Spleen (tissue), 11 donors: ENCODE results near the gene CDK13. TPM values are rescaled to one million over a fixed set of nuclear protein-coding genes. Genes with fewer than 3 reads are reported as not detected.

Experiments
- DNase-seq: peaks from one replicate; pipeline ENCODE4 v3.0.0-alpha.2; 2020
- H3K27ac ChIP-seq, 8 donors: fragments of 200-600 bp; sonication (generic) in 7 of 8; 1 replicate in 4 of 8; 2 replicates in 4 of 8; pipeline versions ENCODE4 v1.5.0 to v1.8.0; 2016 to 2021; ENCODE audit warnings: inconsistent platforms in 4 of 8, mild to moderate bottlenecking in 4 of 8, moderate library complexity in 1 of 8
- H3K27me3 ChIP-seq, 7 donors: fragments of 200-600 bp; sonication (generic) in 6 of 7; replicated peaks in 1 of 7; 1 replicate in 4 of 7; 2 replicates in 3 of 7; pipeline versions ENCODE4 v1.5.0 to v1.8.0; 2016 to 2021; ENCODE audit warnings: inconsistent platforms in 3 of 7, mild to moderate bottlenecking in 1 of 7
- H3K36me3 ChIP-seq, 6 donors: fragments of 200-600 bp; sonication (generic) in 5 of 6; 1 replicate in 4 of 6; 2 replicates in 2 of 6; pipeline versions ENCODE4 v1.5.0 to v1.8.0; 2016 to 2021; ENCODE audit warnings: inconsistent platforms in 2 of 6
- H3K4me1 ChIP-seq, 6 donors: fragments of 200-600 bp; sonication (generic) in 5 of 6; 1 replicate in 3 of 6; 2 replicates in 3 of 6; pipeline versions ENCODE4 v1.5.0 to v1.8.0; 2016 to 2021; ENCODE audit warnings: inconsistent platforms in 3 of 6
- H3K4me3 ChIP-seq, 8 donors: fragments of 200-600 bp; sonication (generic) in 7 of 8; 1 replicate in 4 of 8; 2 replicates in 4 of 8; pipeline versions ENCODE4 v1.5.0 to v1.8.0; 2016 to 2021; ENCODE audit warnings: inconsistent platforms in 4 of 8, mild to moderate bottlenecking in 4 of 8, moderate library complexity in 2 of 8
- H3K9me3 ChIP-seq, 8 donors: fragments of 200-600 bp; sonication (generic) in 7 of 8; 1 replicate in 4 of 8; 2 replicates in 4 of 8; pipeline versions ENCODE4 v1.5.0 to v1.8.0; 2016 to 2021; ENCODE audit warnings: inconsistent platforms in 4 of 8
- CTCF ChIP-seq, 11 experiments: fragments of 200-600 bp in 7 of 11; fragments of 450-650 bp in 4 of 11; sonication (generic) in 4 of 11; IDR thresholded peaks in 8 of 11; conservative IDR thresholded peaks in 3 of 11; 1 replicate in 7 of 11; 2 replicates in 4 of 11; pipeline versions ENCODE4 v1.4.0 to v1.8.0; 2016 to 2021; ENCODE audit warnings: antibody characterized with exemption in 11 of 11, inconsistent platforms in 4 of 11, mild to moderate bottlenecking in 1 of 11
- POLR2A ChIP-seq, 3 donors: fragments of 450-650 bp; IDR thresholded peaks; one replicate each; pipeline ENCODE4 v1.5.1; 2017; ENCODE audit warnings: antibody characterized with exemption in 3 of 3, mild to moderate bottlenecking in 1 of 3
- POLR2AphosphoS5 ChIP-seq, 3 donors: sonication (generic); formaldehyde crosslinking; IDR thresholded peaks; one replicate each; pipeline ENCODE4 v1.5.1; 2017; ENCODE audit warnings: antibody characterized with exemption in 3 of 3
- WGBS, 5 donors: extraction: QIAGEN DNeasy Blood & Tissue Kit in 3 of 5; methylation state at CpG; one replicate each; pipeline versions ENCODE4 v1.1.5 to v1.1.7; 2013 to 2018; 5-methylcytosine and 5-hydroxymethylcytosine counted together
- intact Hi-C: fragments of 100-400 bp; cut with DNase I; formaldehyde crosslinking; loops from one replicate; pipeline ENCODE4 v1.15.0; 2023; ENCODE audit warnings: low total_unique reads
- polyA plus RNA-seq, 3 donors: library from polyadenylated mRNA; stranded (reverse); fragments of 200-250 nt; gene quantifications; one replicate each; pipeline ENCODE4 v1.2.1, GENCODE V29; 2013
- total RNA-seq, 7 donors: library from RNA; depleted of rRNA in 3 of 7; stranded (reverse); fragments of >200 nt in 3 of 7; fragmentation: NEBNext Ultra II Directional in 4 of 7; extraction: Animal tissue kit (Norgen Biotek cat#: 25700) in 4 of 7; gene quantifications; one replicate each; pipeline versions ENCODE4 v1.1.0 to v1.2.1, GENCODE V29; 2016 to 2021
- donor health status: healthy with polysubstance abuse.
- donor health status: DM: no; HTN: no; CAD: no; lungs with moderate emphysema.
- donor health status: DM: no; HTN: no; CAD: no.
- donor health status: Bipolar disorder and iron deficiency.
- donor health status: healthy.
- donor health status: DM: no; HTN: no; CAD: no.
- donor health status: DM: yes; HTN: yes; CAD: no.

CDK13 gene
- total and polyA plus RNA-seq, 10 donors, result 18.0 to 125 (median 79.7) TPM

GRCh38 chr7:39924122-39924521 is 25.9 kb upstream of the CDK13 start:
- DNase-seq, result no peak
- Histone ChIP-seq H3K27ac (no peak overlapping the region), H3K36me3 (no peaks in the 10 kb centered on the region), H3K9me3 (no peaks in the 10 kb centered on the region), H3K4me1 (no peaks in the 10 kb centered on the region), H3K27me3 (no peaks in the 10 kb centered on the region), H3K4me3 (no peak overlapping the region)
- intact Hi-C loops, result no loop called here
- TF ChIP-seq CTCF (IDR thresholded peaks at IDR 0.05 in 8 of 11, conservative IDR thresholded peaks at IDR 0.05 in 3 of 11) (no peak), POLR2A (IDR thresholded peaks at IDR 0.05) (no peak), POLR2AphosphoS5 (IDR thresholded peaks at IDR 0.05) (no peak)
- 93 to 100% (median 97%) methylated on average over 2 of the region's 2 CpGs for WGBS, 5 donors

GRCh38 chr7:39926111-39926510 is 23.9 kb upstream of the CDK13 start:
- DNase-seq, result no peak
- Histone ChIP-seq H3K4me3 (no peak overlapping the region), H3K27me3 (no peaks in the 10 kb centered on the region), H3K36me3 (no peaks in the 10 kb centered on the region), H3K9me3 (no peaks in the 10 kb centered on the region), H3K4me1 (no peaks in the 10 kb centered on the region), H3K27ac (no peak overlapping the region)
- no peak for TF ChIP-seq POLR2A (IDR thresholded peaks at IDR 0.05)
- no peak for TF ChIP-seq POLR2AphosphoS5 (IDR thresholded peaks at IDR 0.05)
- no peak for TF ChIP-seq CTCF (IDR thresholded peaks at IDR 0.05 in 8 of 11, conservative IDR thresholded peaks at IDR 0.05 in 3 of 11)
- intact Hi-C loops, result no loop called here

GRCh38 chr7:39927018-39927417 is 23.0 kb upstream of the CDK13 start:
- intact Hi-C loops, result no loop called here
- H3K27me3 ChIP-seq, result no peaks in the 10 kb centered on the region
- no peak for DNase-seq
- no peak overlapping the region for H3K4me3 ChIP-seq
- no peak for TF ChIP-seq POLR2AphosphoS5 (IDR thresholded peaks at IDR 0.05)
- no peak for TF ChIP-seq CTCF (IDR thresholded peaks at IDR 0.05 in 8 of 11, conservative IDR thresholded peaks at IDR 0.05 in 3 of 11)
- TF ChIP-seq POLR2A (IDR thresholded peaks at IDR 0.05), result no peak
- no peaks in the 10 kb centered on the region for H3K36me3 ChIP-seq
- H3K4me1 ChIP-seq, result no peaks in the 10 kb centered on the region
- no peaks in the 10 kb centered on the region for H3K9me3 ChIP-seq
- WGBS, 5 donors, result 85 to 99% (median 96%) methylated on average over 7 of the region's 7 CpGs
- no peak overlapping the region for H3K27ac ChIP-seq

- Histone ChIP-seq H3K4me3 (no peak overlapping the region), H3K36me3 (no peaks in the 10 kb centered on the region), H3K27me3 (no peaks in the 10 kb centered on the region), H3K9me3 (no peaks in the 10 kb centered on the region), H3K27ac (no peak overlapping the region), H3K4me1 (no peaks in the 10 kb centered on the region)
- DNase-seq, result no peak
- no peak for TF ChIP-seq CTCF (IDR thresholded peaks at IDR 0.05 in 8 of 11, conservative IDR thresholded peaks at IDR 0.05 in 3 of 11)
- TF ChIP-seq POLR2AphosphoS5 (IDR thresholded peaks at IDR 0.05), result no peak
- no peak for TF ChIP-seq POLR2A (IDR thresholded peaks at IDR 0.05)
- intact Hi-C loops, result no loop called here
- 84 to 97% (median 92%) methylated on average over 1 of the region's 1 CpG for WGBS, 5 donors
Measured at GRCh38 chr7:39934132-39934531, 15.9 kb upstream of the CDK13 start.
